Upper lobe of left lung (tissue), 4 donors: ENCODE data around the gene SPRR2A.
"Not testable (repeated sequence)": the region's sequence is repeated elsewhere in the genome, so short reads cannot be mapped to it uniquely, and the experiment has no call there.

Experiments used
- CTCF ChIP-seq, 6 experiments: fragments of 450-650 bp in 4 of 6; fragments of 200-600 bp in 2 of 6; sonication (generic) in 2 of 6; IDR thresholded peaks; one replicate each; pipeline ENCODE4 v1.5.1; 2016 to 2019; ENCODE audit warnings: antibody characterized with exemption in 6 of 6
- EP300 ChIP-seq, 4 donors: sonication (generic); formaldehyde crosslinking; IDR thresholded peaks; one replicate each; pipeline ENCODE4 v1.5.1; 2017; ENCODE audit warnings: antibody characterized with exemption in 4 of 4, control low read depth in 2 of 4
- POLR2A ChIP-seq, 4 donors: fragments of 450-650 bp; IDR thresholded peaks; one replicate each; pipeline ENCODE4 v1.5.1; 2016 to 2017; ENCODE audit warnings: antibody characterized with exemption in 4 of 4, mild to moderate bottlenecking in 2 of 4
- POLR2AphosphoS5 ChIP-seq, 2 donors: sonication (generic); formaldehyde crosslinking; IDR thresholded peaks; one replicate each; pipeline ENCODE4 v1.5.1; 2017; ENCODE audit warnings: antibody characterized with exemption in 2 of 2

- not testable (repeated sequence) for TF ChIP-seq CTCF, POLR2A, POLR2AphosphoS5, EP300 (IDR thresholded peaks at IDR 0.05)
These were observed 46.0 kb downstream of the SPRR2A start for GRCh38 chr1:153011235-153011758.
